NCI-H187 treated with DMSO at 0.1 percent for 48 hours (cell line): ENCODE results near the gene KCNIP4.

ENCODE experiments used
- DNase-seq: peaks from one replicate; lab custom pipeline; 2025; lab: John Stamatoyannopoulos, UW

The KCNIP4 gene

DNA sequence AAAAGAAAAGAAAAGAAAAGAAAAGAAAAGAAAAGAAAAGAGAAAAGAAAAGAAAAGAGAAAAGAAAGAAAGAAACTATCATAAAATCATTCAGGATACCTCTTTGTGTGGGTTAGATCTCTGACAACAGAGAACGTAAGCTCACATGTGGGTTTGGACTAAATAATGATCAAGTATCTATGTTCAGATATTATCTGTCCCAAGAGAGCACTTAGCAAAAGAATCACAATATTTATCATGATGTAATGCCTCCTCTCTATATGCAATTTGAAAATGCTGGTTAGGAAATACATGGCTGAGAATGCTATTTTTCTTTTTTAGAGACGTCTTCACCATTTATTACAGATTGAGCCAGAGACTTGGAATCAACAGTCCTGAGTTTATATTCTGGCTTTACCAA is 191.3 kb downstream of the KCNIP4 start:
- no peak for DNase-seq

DNA sequence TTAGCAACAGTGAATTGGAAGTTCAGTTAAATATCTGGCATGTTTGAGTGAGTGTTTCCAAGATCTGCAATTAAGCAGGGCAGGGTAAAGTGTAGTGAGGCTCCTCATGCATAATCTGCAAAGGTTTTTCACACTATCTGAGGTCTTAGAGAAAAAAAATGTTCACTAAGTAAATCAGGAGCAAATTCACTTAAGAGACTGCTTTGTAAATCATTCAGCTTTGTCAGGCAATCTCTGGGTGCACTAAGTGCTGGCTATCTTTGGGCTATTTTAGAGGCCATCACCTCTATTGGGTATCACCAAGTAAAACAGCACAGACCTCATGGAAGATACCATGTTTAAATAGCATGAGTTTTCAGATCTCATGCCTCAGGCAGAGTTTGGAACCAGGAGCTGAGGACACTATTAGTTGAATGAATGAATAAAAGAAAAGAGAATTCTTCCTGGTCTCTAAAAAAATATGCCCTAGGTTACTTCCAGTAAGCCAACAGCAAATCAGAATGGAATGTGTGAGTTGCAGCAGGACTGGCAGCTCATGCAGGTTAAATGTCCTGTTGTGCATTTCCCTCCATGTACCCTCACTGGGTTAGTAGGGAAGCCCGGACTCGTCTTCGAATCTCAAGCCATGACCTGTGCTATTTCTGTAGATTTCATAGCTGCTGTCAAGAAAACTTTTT is 195.3 kb downstream of the KCNIP4 start:
- DNase-seq: no peak

DNA sequence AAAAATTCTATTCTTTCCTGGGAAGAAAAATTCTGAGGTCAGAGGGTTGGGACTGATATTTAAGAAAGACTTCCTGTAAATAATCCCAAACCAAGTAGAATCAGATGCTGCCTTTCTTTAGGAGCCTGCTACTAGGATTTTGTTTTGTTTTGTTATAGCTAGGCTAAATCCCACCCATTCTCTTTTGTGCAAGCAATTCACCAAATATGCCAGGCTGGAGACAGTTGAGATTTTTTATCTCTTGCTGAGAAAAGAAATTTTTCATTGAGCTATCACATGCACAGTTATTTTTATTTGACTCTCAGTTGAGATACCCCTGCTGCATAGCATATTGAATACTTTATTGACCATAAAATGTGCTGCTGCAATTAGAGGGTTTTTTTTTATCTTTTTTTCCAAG is 196.0 kb downstream of the KCNIP4 start:
- DNase-seq: no peak

DNA sequence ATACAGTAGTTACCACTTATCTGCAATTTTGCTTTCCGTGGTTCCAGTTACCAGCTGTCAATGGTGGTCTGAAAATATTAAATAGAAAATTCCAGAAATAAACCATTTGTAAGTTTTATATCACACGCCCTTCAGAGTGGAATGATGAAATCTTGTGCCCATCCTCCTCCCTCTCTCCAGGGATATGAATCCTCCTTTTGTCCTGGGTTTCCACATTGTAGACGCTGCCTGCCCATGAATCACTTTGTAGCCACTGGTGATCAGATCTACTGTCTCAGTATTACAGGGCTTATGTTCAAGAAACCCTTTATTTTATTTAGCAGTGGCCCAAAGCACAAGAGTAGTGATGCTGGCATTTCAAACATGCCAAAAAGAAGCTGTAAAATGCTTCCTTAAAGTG is 198.6 kb downstream of the KCNIP4 start:
- no peak for DNase-seq

DNA sequence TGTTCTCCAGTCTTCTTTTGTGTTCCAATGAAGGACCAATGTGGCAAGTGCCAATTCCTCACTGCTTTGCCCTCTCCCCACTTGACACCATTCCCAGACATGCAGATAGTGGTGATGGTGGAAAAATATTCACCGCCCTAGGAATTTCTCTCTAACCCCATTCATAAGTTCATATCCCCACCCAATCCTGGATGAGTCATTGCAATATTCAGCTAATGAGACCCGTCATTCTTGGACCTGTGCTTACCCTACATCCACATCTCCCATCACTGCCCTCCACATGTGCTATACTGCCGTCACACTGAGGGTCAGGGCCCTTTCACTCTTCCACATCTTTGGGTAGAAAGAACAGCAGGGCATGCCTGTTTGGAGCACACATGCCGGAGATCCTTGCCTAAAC is 199.2 kb downstream of the KCNIP4 start:
- DNase-seq: no peak

DNA sequence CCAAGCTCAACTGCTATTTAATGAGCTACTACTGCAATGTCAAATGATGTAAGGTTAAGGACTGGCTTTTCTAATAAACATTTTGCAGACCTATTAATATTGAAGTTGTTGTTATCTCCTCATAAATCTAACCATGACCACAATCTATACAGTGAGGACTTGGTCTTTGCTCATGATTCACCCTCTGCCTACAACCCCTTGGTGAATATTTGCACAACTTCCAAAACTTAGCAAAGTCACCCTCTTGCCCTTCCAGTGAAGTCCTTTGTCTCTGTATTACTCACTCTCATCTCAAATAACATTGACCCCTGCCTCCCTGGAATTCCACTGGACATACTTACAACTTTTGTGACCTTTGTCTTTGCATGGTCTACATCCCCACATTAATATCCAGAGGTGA is 204.5 kb downstream of the KCNIP4 start:
- no peak for DNase-seq

DNA sequence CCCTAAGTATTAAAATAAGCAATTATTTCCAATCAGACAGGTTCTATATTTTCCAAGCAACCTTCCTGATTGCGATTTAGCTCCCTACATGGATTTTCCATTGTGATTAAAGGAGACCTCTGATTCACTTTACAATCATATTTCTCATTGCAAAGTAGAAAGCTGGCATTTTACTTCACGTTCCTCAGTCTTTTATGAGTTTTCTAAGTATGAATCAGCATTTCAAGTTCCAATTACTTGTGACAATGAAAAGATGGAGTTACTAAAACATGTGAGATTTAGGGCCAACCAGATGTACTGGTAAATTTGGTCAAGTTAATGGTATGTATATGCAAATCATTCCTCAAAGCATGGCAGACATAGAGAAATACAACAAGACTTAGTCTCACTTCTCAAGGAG is 206.2 kb downstream of the KCNIP4 start:
- no peak for DNase-seq

DNA sequence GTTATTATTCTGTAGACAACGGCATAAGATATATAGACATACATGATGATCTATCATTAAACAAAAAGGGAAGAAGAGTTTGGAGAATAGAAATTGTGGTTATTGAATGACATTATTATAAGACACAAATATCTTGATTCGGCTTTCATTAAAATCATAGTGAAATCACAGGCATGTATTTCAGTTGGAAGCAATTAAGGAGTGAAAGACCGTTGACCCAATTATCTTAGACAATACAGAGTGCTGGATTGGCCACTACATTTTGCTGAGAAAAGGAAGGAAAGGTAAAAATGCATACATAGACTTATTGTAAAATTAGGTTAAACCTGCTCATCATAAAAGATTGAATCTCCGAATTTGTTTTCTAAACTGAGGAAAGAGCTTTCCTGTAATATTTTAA is 209.8 kb downstream of the KCNIP4 start:
- no peak for DNase-seq

DNA sequence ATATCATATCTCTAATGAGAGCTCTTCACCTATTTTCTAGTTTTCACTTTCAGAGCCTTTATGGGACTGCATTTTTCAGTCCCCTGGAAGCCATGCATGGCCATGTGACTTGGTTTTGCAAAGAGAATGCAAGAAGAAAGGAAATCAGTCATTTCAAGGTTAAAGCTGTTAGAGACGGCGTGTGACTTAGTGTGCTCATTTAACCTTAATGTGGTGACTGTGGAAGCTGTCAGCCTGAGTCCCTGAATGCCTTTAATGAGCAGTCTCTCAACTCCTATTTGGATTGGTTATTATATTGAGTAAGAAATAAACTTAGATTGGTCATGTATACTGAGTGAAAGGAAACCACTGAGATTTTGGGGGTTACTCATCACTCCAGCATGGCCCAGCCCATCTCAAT is 212.7 kb downstream of the KCNIP4 start:
- DNase-seq: no peak

DNA sequence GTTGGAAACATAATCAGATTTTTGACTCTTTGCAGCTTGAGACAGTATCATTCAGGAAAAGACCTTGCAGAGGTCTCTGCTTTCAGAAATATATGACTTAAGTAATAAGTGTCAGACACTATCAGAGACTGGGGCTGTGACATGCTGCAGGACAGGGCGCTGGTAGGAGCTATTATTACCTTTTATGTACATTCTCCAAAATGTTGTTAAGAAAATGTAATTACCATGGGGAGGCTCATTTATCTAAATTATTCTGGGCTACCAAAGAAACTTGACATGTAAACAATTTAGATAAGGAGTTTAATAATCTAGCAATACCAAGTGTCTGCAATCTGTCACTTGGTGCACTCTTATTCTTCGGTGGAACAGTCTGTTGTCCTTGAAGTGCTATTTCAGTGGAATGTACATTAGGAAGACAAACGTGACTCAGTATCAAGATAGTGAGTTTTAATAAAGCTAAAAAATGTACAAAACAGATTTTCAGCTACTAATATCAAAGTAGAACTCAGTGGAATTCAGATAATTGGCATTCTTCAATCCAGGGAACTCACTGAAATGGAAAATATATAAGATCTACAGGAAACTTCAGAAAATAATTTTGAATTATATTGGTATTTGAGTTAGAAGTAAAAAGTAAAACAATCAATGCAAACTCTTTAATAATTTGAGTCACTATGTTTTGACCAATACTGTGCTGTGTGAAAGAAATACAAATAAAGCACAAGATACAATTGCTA is 214.5 kb downstream of the KCNIP4 start:
- DNase-seq: no peak

DNA sequence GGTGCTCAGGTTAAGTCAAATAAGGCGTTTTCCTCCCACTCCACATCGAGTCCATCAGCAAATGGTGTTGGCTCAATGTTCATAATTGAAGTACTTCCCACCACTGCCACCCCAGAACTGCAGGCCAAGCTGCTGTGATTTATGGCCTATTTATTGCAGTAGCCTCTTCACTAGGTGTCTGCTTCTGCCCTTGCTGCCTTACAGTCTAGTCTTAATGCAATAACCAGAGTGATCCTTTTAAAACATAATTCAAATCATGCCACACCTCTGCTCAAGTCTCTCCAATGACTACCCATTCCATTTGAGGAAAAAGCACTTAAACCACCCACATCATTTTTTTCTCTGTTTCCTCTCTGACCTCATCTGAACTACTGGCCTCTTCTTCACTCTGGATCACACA is 220.3 kb downstream of the KCNIP4 start:
- DNase-seq: no peak

DNA sequence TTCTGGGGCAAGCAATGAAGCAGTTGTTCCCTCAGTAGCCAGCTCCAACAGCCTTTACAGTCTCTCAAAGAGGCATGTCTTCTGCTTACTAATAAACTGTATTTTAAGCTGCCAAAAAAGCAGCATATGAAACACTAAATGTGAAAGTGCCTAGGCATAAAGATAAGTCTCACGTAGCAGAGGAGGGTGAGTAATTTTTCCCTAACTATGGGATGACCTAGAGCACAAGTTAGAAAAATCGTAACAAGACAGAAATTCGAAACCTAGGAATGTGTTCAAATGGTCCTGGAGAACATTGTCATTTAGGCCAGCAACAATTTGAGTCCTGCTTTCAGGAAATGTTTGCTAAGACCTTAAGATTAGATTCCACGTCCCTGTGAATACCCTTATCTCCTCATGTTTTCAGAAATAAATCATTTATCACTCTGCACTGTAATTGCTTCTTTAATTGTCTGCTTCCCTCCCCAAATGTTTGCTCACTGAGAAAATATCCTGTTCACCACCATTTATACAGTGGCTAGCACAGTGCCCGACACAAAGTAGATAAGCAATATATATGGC is 222.2 kb downstream of the KCNIP4 start:
- no peak for DNase-seq

DNA sequence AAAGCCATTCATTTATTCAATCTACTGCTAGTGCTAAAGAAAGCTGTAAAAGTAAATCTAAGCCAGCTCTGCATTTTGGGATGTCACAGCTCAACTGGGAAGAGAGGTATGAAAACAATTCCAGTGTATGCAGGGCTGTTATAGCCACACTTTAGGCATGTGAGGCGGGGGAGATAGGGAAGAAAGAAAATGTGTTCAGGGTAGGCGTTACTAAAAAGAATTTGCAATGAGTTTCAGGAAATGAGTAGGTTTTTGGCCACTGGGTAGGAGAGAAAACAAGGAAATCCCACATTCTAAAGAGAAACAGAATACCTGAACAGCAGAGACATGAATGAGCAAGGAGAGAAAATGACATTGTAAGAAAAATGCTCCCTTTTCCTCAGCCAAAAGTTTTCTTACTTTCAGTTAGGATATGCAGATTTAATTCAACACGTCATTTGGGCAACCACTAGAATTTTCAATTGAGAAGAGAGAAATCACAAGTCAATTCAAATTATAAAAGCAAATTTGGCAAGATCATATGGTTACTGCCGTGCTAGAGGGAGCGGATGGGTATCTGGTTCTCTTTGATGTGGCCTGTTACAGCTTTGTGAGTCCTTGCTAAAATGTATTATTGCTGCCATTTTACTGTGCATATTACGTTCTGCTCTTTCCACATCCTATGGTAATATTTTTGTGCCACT is 226.3 kb downstream of the KCNIP4 start:
- no peak for DNase-seq

DNA sequence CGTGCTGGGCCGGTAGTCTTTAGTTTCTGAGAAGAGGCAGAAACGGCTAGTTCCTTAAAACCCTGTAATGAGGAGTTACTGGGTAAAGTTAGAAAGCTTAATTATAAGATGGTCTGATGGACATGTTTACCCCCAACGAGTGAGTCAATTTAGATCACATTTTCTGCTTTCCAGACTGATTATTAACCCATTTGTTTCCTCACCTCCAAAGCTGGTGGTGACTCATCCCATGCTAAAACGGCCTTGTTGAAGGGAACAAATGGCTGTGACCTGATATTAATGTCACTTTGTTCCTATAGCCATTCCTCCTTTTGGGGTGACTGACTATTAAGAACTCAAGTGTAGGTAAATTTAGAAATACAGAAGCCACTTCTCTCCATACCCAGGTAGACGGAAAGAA is 232.0 kb downstream of the KCNIP4 start:
- DNase-seq: no peak

DNA sequence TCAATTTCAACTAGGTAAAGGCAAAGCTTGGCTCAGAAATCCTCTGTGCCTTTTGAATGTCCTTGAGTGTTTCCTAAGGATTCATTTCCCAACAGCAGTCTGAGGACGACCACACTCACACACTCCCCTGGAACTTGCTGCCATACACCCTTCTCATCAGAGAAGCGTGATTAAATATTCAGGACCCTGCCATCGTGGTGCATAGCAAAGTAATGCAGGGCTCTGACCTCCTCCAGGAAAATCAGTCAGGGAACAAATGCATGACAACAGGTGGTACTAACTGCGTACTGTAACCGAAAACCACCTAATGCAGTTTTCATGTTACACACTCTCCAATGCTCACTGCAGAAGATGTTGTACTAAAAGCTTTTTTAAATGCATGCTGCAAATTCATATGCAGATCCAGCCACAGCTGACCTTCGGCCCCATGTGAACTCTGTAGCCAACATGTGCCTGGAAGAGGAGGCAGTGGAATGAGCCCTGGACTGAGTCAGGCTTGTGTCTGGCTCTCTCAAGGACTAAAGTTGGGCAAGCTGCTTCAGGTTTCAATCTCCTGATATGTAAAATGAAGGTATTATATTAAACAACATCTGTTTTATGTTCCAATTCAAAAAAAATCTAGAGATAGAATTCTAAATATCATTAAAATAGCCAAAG is 238.3 kb downstream of the KCNIP4 start:
- no peak for DNase-seq

DNA sequence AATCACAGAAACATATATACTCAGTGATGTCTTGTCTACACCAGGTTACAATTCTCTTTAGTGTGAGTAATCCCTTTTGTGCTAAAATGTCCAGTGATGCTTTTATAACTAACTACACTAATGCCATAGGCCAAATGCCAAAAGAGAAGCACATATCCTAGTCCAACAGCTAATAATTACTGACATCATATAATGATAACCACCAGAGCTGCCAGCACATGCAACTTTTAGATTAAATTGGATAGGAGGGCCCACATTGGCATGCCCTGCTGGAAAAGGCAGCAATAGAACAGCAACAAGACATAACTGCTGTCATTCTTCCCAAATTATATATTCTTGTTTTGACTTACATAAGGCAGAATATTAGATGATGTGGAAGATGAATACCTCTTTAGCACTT is 238.8 kb downstream of the KCNIP4 start:
- DNase-seq: no peak

DNA sequence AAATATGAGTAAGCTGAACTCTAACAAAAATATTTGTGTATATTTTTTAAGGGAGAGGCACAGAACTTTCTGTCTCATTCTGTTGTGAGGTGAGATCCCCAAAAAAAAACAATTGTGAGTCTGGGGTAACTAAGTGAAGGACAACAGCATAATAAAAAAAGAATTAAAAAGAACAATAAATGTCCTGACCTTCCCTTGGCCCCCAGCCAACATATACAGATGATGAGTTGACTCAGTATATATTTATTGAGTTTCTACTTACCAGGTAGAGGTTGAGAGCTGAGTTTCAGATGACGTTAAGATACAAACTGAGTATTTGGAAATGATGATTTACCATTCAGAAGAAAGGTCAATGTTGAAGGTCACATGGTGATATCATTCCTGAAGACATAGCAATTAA is 239.5 kb downstream of the KCNIP4 start:
- DNase-seq: no peak

DNA sequence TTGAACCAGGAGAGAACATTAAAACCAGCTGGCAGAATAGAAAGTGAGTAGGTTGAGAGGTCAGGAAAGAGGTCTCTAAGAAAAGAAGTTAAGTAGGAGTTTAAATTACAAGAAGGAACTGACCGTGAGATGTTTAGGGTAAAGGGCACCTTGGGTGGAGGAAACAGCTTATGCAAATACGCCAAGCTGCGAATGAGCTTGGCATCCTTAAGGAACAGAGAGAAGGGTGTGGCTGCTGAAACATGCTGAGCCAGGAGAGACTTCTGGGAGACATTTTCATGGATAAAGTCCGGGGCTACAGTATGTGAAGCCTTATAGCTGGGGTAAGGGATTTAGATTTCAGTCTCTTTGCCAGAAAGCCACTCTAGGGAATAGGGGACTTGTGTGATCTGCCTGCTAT is 249.1 kb downstream of the KCNIP4 start:
- DNase-seq: no peak

DNA sequence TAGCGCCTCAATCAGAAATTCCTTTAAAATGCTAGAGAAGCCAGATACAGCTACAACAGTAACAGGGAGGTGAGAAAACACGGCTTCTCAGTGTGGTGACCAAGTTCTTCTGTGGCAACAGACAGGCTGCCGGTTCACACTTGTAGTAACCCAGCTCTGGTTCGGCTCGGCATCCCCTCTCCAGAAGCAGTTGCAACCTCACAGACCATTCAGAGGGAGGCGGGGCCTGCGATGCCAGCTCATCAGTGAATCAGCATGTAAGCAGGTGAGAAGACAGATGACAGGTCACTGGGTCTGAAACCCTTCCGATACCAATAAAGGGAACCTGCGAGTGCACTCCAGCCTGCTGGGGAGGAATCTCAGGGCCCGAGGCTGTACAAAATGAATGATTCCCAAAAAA is 251.0 kb downstream of the KCNIP4 start:
- DNase-seq: no peak

DNA sequence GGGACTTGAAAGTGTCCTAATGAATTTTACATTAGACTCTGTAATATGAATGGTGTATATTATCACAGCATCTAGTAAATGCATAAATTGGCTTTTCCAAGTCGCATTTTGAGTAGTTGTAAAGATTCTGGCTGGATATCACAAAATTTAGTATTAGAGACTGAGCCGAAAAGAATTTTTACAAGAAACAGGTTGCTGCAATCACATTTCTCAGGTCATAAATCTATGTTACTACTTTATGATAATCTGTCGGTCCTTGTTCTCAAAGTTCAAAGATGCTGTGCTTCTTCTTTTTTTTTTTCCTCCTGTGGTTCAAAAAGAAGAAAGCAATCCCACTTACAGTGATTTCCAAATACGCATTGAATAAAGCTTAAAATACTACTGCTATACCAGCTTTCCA is 253.4 kb downstream of the KCNIP4 start:
- DNase-seq: no peak

DNA sequence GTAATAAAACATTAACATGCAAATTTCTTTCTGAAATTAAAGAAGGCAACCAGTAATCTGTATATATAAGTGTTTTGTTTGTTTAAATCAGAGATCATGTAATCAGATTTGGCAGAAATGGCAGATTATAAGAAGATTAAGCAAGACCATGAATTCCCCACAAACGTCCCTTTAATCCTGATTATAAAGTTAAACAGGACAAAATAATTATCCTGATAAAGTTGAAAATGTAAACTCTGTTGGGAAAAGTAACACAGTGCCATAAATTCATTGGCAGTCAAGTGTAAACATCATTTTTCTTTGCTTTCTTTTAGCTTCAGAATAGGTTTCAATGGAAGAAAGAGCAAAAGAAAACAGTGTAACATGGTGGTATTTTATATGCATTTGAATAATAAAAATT is 256.3 kb downstream of the KCNIP4 start:
- DNase-seq: no peak

DNA sequence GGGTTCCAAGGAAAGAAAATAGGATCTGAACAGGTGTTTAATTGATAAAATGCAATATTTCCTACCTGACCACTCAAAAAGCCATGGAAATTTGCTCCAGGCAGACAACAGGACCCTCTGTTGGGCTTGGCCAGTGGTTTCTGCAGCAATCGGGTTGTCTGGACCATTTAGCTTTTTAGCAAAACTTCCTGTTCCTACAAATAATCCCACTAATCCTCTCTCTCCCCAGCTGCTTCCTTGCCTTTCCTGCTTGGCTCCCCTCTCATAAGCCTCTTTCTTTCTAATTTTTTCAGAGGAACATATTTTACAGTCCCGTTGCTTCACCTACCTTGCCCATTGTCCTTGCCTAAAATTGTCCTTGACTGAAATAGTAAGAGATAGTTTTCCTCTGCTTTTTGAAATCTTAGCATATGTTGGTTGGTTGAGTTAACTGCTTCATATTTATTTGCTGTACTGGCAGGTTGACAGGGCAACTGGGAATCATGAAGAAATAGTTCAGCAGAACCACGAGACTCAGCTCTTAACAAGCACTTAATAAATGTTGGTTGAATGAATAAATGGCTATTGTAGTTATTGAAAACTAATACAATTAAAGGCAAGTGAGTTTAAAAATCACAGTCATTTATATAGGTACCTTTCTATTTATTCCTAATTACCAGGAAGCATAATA is 259.8 kb downstream of the KCNIP4 start:
- no peak for DNase-seq
